ENCODE data around the gene AFAP1L2. TPM values are rescaled to one million over a fixed set of nuclear protein-coding genes. Genes with fewer than 3 reads are reported as not detected.

AFAP1L2 gene
- total RNA-seq, 1 donor from 2014 or later, result 29.5 TPM

GRCh38 chr10:114283535-114284234 lies 120.6 kb downstream of the AFAP1L2 start:
- TF ChIP-seq POLR2AphosphoS5 (IDR thresholded peaks at IDR 0.05; ENCODE audit: insufficient read depth in 1 of 2, low read depth in 1 of 2) (no peak), POLR2A (IDR thresholded peaks at IDR 0.05) (no peak), CTCF (IDR thresholded peaks at IDR 0.05) (no peak)
- DNase-seq (ENCODE audit: extremely low spot score in 2 of 2), result no peak
- Histone ChIP-seq H3K4me3 (no peak overlapping the region), H3K36me3 (no peaks in the 10 kb centered on the region), H3K27me3 (no peaks in the 10 kb centered on the region), H3K9me3 (no peaks in the 10 kb centered on the region), H3K4me1 (peaks cover 6% of the 10 kb centered on the region), H3K27ac (no peak overlapping the region)
- intact Hi-C loops (cut with DNase I), result no loop called here

- H3K27me3 ChIP-seq, result no peaks in the 10 kb centered on the region
- no peaks in the 10 kb centered on the region for H3K36me3 ChIP-seq
- TF ChIP-seq POLR2AphosphoS5 (IDR thresholded peaks at IDR 0.05; ENCODE audit: insufficient read depth in 1 of 2, low read depth in 1 of 2), result no peak
- TF ChIP-seq POLR2A (IDR thresholded peaks at IDR 0.05), result no peak
- no peak for TF ChIP-seq CTCF (IDR thresholded peaks at IDR 0.05)
- H3K27ac ChIP-seq, result no peak overlapping the region
- DNase-seq (ENCODE audit: extremely low spot score in 2 of 2), result no peak
- H3K9me3 ChIP-seq, result no peaks in the 10 kb centered on the region
- H3K4me3 ChIP-seq, result no peak overlapping the region
- H3K4me1 ChIP-seq, result peaks cover 6% of the 10 kb centered on the region
- intact Hi-C loops (cut with DNase I), result no loop called here
Observed at GRCh38 chr10:114283091-114283490, 121.2 kb downstream of the AFAP1L2 start.

GRCh38 chr10:114282526-114282925 lies 121.8 kb downstream of the AFAP1L2 start:
- H3K4me3 ChIP-seq, result no peak overlapping the region
- no peaks in the 10 kb centered on the region for H3K36me3 ChIP-seq
- H3K4me1 ChIP-seq, result peaks cover 6% of the 10 kb centered on the region
- no peak overlapping the region for H3K27ac ChIP-seq
- no peak for DNase-seq (ENCODE audit: extremely low spot score in 2 of 2)
- no peaks in the 10 kb centered on the region for H3K27me3 ChIP-seq
- no peaks in the 10 kb centered on the region for H3K9me3 ChIP-seq
- intact Hi-C loops (cut with DNase I), result no loop called here
- TF ChIP-seq CTCF (IDR thresholded peaks at IDR 0.05) (no peak), POLR2AphosphoS5 (IDR thresholded peaks at IDR 0.05; ENCODE audit: insufficient read depth in 1 of 2, low read depth in 1 of 2) (no peak), POLR2A (IDR thresholded peaks at IDR 0.05) (no peak)

GRCh38 chr10:114281461-114281860 lies 122.8 kb downstream of the AFAP1L2 start:
- Histone ChIP-seq H3K9me3 (no peaks in the 10 kb centered on the region), H3K27ac (no peak overlapping the region), H3K4me3 (no peak overlapping the region), H3K36me3 (no peaks in the 10 kb centered on the region), H3K27me3 (no peaks in the 10 kb centered on the region), H3K4me1 (peaks cover 6% of the 10 kb centered on the region)
- DNase-seq (ENCODE audit: extremely low spot score in 2 of 2), result no peak
- intact Hi-C loops (cut with DNase I), result no loop called here
- TF ChIP-seq POLR2A (IDR thresholded peaks at IDR 0.05), result no peak
- no peak for TF ChIP-seq CTCF (IDR thresholded peaks at IDR 0.05)
- TF ChIP-seq POLR2AphosphoS5 (IDR thresholded peaks at IDR 0.05; ENCODE audit: insufficient read depth in 1 of 2, low read depth in 1 of 2), result no peak

GRCh38 chr10:114281006-114281405 lies 123.3 kb downstream of the AFAP1L2 start:
- no peak for DNase-seq (ENCODE audit: extremely low spot score in 2 of 2)
- peaks cover 6% of the 10 kb centered on the region for H3K4me1 ChIP-seq
- no peaks in the 10 kb centered on the region for H3K27me3 ChIP-seq
- no peaks in the 10 kb centered on the region for H3K9me3 ChIP-seq
- no peak overlapping the region for H3K4me3 ChIP-seq
- H3K36me3 ChIP-seq, result no peaks in the 10 kb centered on the region
- intact Hi-C loops (cut with DNase I), result no loop called here
- H3K27ac ChIP-seq, result no peak overlapping the region
- TF ChIP-seq CTCF (IDR thresholded peaks at IDR 0.05) (no peak), POLR2A (IDR thresholded peaks at IDR 0.05) (no peak), POLR2AphosphoS5 (IDR thresholded peaks at IDR 0.05; ENCODE audit: insufficient read depth in 1 of 2, low read depth in 1 of 2) (no peak)

All from vagina (tissue), 2 donors.